GM12891 (cell line): ENCODE measurements around the gene AGMAT.

Source experiments
- PAX5 ChIP-seq: IDR thresholded peaks from 2 replicates; pipeline ENCODE4 v1.6.1; 2011; ENCODE audit warnings: low read length, moderate library complexity, mild to moderate bottlenecking; ENCODE audit not compliant: insufficient read depth, severe bottlenecking
- POLR2A ChIP-seq: IDR thresholded peaks from 2 replicates; pipeline ENCODE4 v1.6.1; 2011; ENCODE audit warnings: low read depth, low read length, control low read depth
- SPI1 ChIP-seq: IDR thresholded peaks from 2 replicates; pipeline ENCODE4 v1.6.1; 2011; ENCODE audit warnings: low read depth, low read length, control low read depth

GRCh38 chr1:15524021-15524282, 60.9 kb downstream of the AGMAT start, which contains the start of gene CASP9:
- TF ChIP-seq POLR2A (peak; percentile 79), PAX5 (no peak), SPI1 (no peak)
